Measurements from ENCODE around the gene ZNF692.

- TF ChIP-seq CTCF (IDR thresholded peaks at IDR 0.05), result no peak
- TF ChIP-seq POLR2A (IDR thresholded peaks at IDR 0.05), result no peak
- TF ChIP-seq POLR2AphosphoS5 (IDR thresholded peaks at IDR 0.05), result no peak
Measured at GRCh38 chr1:248843687-248844086, 15.2 kb downstream of the ZNF692 start.

All from breast epithelium (tissue), 3 donors.